ENCODE data around the gene EXOC6B.

DNA sequence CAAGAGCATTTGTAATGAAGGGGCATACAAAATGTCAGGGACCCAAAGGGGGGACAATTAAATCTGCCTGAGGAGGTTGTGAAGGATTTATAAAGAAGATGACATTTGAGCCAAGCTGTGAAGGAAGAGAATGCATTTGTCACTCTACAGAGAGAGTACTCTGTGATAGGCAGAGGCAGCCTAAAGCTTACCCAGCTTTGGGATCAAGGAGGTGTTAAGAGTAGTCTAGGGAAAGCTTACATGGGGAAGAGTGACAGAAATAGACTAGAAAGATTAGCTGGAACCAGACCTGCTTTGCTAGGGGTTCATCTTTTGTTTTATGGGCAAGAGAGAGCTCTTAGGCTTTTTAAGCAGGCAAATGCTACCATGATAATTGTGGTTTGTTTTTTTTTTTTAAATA, 509.1 kb downstream of the EXOC6B start:
- no peak for TF ChIP-seq SMARCB1 (IDR thresholded peaks at IDR 0.05; ENCODE audit: insufficient read length, low read depth)
- TF ChIP-seq, protein P1, sequence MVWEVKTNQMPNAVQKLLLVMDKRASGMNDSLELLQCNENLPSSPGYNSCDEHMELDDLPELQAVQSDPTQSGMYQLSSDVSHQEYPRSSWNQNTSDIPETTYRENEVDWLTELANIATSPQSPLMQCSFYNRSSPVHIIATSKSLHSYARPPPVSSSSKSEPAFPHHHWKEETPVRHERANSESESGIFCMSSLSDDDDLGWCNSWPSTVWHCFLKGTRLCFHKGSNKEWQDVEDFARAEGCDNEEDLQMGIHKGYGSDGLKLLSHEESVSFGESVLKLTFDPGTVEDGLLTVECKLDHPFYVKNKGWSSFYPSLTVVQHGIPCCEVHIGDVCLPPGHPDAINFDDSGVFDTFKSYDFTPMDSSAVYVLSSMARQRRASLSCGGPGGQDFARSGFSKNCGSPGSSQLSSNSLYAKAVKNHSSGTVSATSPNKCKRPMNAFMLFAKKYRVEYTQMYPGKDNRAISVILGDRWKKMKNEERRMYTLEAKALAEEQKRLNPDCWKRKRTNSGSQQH (CRISPR knock-in tag; IDR thresholded peaks at IDR 0.05), result no peak
- TF ChIP-seq CREB1 (IDR thresholded peaks at IDR 0.05), result no peak
- no peak for TF ChIP-seq CREB1 (CRISPR knock-in tag; IDR thresholded peaks at IDR 0.05)
- TF ChIP-seq HDGF (IDR thresholded peaks at IDR 0.05), result no peak
- TF ChIP-seq HDAC8 (tag; IDR thresholded peaks at IDR 0.05), result no peak
- no peak for TF ChIP-seq NFIC (IDR thresholded peaks at IDR 0.05)

Measured in K562 (cell line).